ENCODE results near the gene PDILT.
"Not testable (repeated sequence)": the region's sequence is repeated elsewhere in the genome, so short reads cannot be mapped to it uniquely, and the experiment has no call there.

The PDILT gene, protein sequence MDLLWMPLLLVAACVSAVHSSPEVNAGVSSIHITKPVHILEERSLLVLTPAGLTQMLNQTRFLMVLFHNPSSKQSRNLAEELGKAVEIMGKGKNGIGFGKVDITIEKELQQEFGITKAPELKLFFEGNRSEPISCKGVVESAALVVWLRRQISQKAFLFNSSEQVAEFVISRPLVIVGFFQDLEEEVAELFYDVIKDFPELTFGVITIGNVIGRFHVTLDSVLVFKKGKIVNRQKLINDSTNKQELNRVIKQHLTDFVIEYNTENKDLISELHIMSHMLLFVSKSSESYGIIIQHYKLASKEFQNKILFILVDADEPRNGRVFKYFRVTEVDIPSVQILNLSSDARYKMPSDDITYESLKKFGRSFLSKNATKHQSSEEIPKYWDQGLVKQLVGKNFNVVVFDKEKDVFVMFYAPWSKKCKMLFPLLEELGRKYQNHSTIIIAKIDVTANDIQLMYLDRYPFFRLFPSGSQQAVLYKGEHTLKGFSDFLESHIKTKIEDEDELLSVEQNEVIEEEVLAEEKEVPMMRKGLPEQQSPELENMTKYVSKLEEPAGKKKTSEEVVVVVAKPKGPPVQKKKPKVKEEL

DNA sequence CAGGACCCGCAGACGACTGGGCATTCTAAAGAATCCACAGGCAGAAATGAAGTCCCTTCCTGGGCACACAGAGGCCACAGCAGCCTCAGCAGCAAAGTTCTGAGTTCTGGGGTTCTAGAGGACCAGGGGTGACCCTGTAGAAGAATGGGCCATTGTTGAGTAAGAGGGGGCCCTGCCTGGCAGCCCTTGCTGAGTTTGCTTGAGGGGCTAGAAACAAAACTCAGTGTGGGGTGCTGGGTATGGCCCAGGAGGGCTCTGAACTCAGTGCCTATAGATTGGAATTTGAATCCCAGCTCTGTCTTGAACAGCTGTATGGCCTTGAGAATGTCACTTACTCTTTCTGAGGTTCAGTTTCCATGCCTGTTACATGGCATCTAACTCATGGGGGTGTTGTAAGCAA lies at the start of gene PDILT:
PDILT (minus strand) TSS at position 101 of the 400 bp plus-strand sequence. CDS start 5,437 bp downstream, outside the sequence.
- no peak for DNase-seq (ENCODE audit: low read depth)
- TF ChIP-seq CTCF (IDR thresholded peaks at IDR 0.05; ENCODE audit: control insufficient read depth, insufficient read depth, low read depth, low read length, missing control alignments) = no peak
- H3K4me3 ChIP-seq (ENCODE audit: control insufficient read depth, low read depth, low read length) = no peak within 1 kb of the TSS

GRCh38 chr16:20453633-20454032 lies 49.1 kb upstream of the PDILT start:
- not testable (repeated sequence) for H3K4me3 ChIP-seq (ENCODE audit: control insufficient read depth, low read depth, low read length); DNase-seq (ENCODE audit: low read depth)

- not testable (repeated sequence) for DNase-seq (ENCODE audit: low read depth)
Measured at GRCh38 chr16:20451364-20451763, 46.8 kb upstream of the PDILT start, which contains the start of gene ACSM2A. Gene ACSM2A (plus strand): TSS chr16:20451521. CDS start chr16:20460115, 8,594 bp downstream.

GRCh38 chr16:20446652-20447393 lies 42.3 kb upstream of the PDILT start:
- not testable (repeated sequence) for H3K4me3 ChIP-seq (ENCODE audit: control insufficient read depth, low read depth, low read length); DNase-seq (ENCODE audit: low read depth)

More at GRCh38 chr16:20451364-20451763, 46.8 kb upstream of the PDILT start, which contains the start of gene ACSM2A:
- H3K4me3 ChIP-seq (ENCODE audit: control insufficient read depth, low read depth, low read length) = not testable (repeated sequence)

DNA sequence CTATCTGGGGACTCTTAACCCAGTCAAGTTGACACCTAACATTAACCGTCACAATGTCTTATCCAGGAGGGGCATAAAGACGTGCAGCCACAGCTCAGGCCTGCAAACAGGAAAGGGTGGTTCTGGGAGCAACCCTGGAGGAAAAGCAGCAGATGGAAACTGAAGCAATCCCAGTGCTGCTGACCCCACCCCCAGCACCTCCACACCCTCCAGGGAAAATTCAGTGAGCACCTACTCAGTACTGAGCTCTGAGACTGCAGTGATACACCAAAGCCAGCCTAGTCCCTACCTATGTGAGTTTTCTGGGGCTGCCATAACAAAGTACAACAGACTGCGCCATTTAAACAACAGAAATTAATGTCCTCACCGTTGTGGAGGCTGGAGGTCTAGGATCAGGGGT lies 37.3 kb upstream of the PDILT start:
- not testable (repeated sequence) for DNase-seq (ENCODE audit: low read depth); H3K4me3 ChIP-seq (ENCODE audit: control insufficient read depth, low read depth, low read length)

- TF ChIP-seq CTCF (IDR thresholded peaks at IDR 0.05; ENCODE audit: control insufficient read depth, insufficient read depth, low read depth, low read length, missing control alignments) = no peak
- no peak overlapping the region for H3K4me3 ChIP-seq (ENCODE audit: control insufficient read depth, low read depth, low read length)
- no peak for DNase-seq (ENCODE audit: low read depth)
Measured at GRCh38 chr16:20441191-20441590, 36.7 kb upstream of the PDILT start.

GRCh38 chr16:20440731-20441130 lies 36.2 kb upstream of the PDILT start:
- not testable (repeated sequence) for DNase-seq (ENCODE audit: low read depth); H3K4me3 ChIP-seq (ENCODE audit: control insufficient read depth, low read depth, low read length)

DNA sequence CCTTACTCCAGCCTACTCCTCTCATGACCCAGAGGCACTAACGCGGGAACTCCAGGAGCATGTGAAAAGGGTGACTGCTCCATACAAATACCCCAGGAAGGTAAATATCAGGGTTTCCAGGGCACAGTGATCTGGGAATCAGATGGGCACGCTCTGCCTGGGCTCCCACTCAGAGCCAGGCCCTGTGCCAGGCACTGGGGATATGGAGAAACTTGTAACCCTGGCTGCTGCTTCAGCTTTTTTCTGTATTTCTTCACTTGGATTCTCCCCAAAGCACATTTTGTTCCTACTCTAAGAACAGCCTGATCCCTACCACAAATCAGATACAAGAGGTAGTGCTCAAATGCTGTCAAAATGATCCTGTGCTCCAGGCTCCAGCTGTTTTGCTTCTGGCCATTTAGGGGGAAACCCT lies 35.3 kb upstream of the PDILT start:
- H3K4me3 ChIP-seq (ENCODE audit: control insufficient read depth, low read depth, low read length); DNase-seq (ENCODE audit: low read depth): not testable (repeated sequence)

GRCh38 chr16:20438950-20439349 lies 34.4 kb upstream of the PDILT start:
- not testable (repeated sequence) for H3K4me3 ChIP-seq (ENCODE audit: control insufficient read depth, low read depth, low read length); DNase-seq (ENCODE audit: low read depth)

DNA sequence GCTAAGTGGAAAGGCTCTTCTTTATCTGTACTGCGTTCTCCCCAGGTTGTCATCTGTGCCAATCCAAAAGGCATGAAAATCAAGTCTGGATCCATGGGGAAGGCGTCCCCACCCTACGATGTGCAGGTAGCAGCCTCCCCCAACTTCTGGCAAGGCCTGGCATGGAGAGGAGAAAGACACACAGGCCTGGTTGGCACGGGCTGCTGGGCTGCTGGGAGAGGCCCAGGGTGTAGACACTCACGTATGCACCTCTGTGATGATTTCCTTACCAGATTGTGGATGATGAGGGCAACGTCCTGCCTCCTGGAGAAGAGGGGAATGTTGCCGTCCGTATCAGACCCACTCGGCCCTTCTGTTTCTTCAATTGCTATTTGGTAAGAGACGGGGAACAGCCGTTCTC lies 26.4 kb upstream of the PDILT start:
- DNase-seq (ENCODE audit: low read depth) = no peak
- TF ChIP-seq CTCF (IDR thresholded peaks at IDR 0.05; ENCODE audit: control insufficient read depth, insufficient read depth, low read depth, low read length, missing control alignments) = no peak
- H3K4me3 ChIP-seq (ENCODE audit: control insufficient read depth, low read depth, low read length) = no peak overlapping the region

GRCh38 chr16:20430480-20430879 lies 25.9 kb upstream of the PDILT start:
- not testable (repeated sequence) for H3K4me3 ChIP-seq (ENCODE audit: control insufficient read depth, low read depth, low read length); DNase-seq (ENCODE audit: low read depth)

- not testable (repeated sequence) for DNase-seq (ENCODE audit: low read depth); H3K4me3 ChIP-seq (ENCODE audit: control insufficient read depth, low read depth, low read length)
Measured at GRCh38 chr16:20429499-20429898, 25.0 kb upstream of the PDILT start.

GRCh38 chr16:20427401-20427797 lies 22.9 kb upstream of the PDILT start:
- DNase-seq (ENCODE audit: low read depth) = not testable (repeated sequence)

More at GRCh38 chr16:20427401-20427797, 22.9 kb upstream of the PDILT start:
- not testable (repeated sequence) for H3K4me3 ChIP-seq (ENCODE audit: control insufficient read depth, low read depth, low read length)

Measured in AG09309 (cell line).